HCT116 (cell line): Measurements from ENCODE around the gene GPR139.

Experiments used
- CTCF ChIP-seq, 3 experiments: fragments of 200-600 bp in 1 of 3; sonication (generic) in 1 of 3; IDR thresholded peaks in 2 of 3; conservative IDR thresholded peaks in 1 of 3; 2 replicates each; pipeline ENCODE4 v1.5.1; 2012 to 2017; ENCODE audit warnings: low read depth in 2 of 3, low read length in 2 of 3, antibody characterized with exemption in 1 of 3, borderline replicate concordance in 1 of 3, control low read depth in 1 of 3, mild to moderate bottlenecking in 1 of 3, mixed read lengths in 1 of 3, mixed run types in 1 of 3, moderate library complexity in 1 of 3; ENCODE audit not compliant: insufficient read depth in 1 of 3
- EZH2 ChIP-seq: fragments of 200-600 bp; sonication (generic); IDR thresholded peaks from 2 replicates; pipeline ENCODE4 v1.6.1; 2017; ENCODE audit warnings: antibody characterized with exemption, mixed run types
- POLR2A ChIP-seq: IDR thresholded peaks from 2 replicates; pipeline ENCODE4 v1.7.0; 2011; ENCODE audit warnings: borderline replicate concordance; ENCODE audit not compliant: insufficient read depth, insufficient read length; ENCODE audit errors: extremely low read depth

- no peak for TF ChIP-seq CTCF (IDR thresholded peaks at IDR 0.05 in 2 of 3, conservative IDR thresholded peaks at IDR 0.05 in 1 of 3; ENCODE audit: borderline replicate concordance in 1 of 3, insufficient read depth in 1 of 3, low read depth in 2 of 3, low read length in 2 of 3)
- TF ChIP-seq POLR2A, result no peak
- no peak for TF ChIP-seq EZH2
Measured at GRCh38 chr16:20042848-20043247, 30.8 kb downstream of the GPR139 start.
